Stimulated activated CD8-positive, alpha-beta memory T cell treated with anti-CD3 and anti-CD28 coated beads, Interleukin-7, amount 100 ng/mL, for 48 hours (primary cell): ENCODE measurements around the gene LDLRAD2.
"Not testable (repeated sequence)": the region's sequence is repeated elsewhere in the genome, so short reads cannot be mapped to it uniquely, and the experiment has no call there.

Experiments
- DNase-seq, 2 donors: peaks; one replicate each; pipeline ENCODE4 v3.0.0-alpha.2; 2020; ENCODE audit warnings: low read depth in 1 of 2; ENCODE audit errors: extremely low read depth in 1 of 2

Gene LDLRAD2

DNA sequence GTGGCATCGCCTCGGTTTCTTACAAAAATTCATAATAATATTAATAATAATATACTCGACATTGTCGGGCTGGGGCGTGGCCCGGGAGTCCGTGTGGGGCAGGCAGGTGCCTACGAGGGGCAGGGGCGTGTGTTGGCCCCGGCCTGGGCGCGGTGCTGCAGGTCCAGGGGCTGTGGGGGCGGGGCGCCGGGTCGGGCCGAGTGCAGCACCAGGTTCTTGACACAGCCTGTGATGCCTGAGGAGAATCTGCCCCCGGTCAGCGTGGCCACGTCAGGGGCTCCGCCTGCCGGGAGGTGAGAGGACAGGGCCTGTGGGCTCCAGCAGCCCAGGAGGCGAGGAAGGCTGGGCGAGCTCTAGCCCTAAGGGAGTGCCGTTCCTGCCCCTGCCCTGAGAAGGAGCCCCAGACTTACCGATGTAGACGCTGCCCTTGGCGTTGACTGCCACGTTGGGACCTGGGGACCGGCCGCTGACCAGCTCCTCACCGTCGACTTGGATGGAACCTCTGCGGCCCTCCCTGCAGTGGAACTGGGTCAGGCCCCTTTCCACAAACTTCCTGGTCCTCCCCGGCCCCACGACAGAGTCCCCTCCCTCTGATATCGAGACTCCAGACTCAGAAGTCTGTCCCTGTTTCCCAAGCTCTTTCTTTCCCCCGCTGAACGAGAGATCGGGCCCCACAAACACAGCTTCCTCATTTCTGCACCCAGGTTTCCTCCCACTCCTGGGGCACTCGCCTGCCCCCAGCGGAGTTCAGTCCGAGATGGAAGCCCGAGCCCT is 11.3 kb downstream of the LDLRAD2 start:
- no peak for DNase-seq

DNA sequence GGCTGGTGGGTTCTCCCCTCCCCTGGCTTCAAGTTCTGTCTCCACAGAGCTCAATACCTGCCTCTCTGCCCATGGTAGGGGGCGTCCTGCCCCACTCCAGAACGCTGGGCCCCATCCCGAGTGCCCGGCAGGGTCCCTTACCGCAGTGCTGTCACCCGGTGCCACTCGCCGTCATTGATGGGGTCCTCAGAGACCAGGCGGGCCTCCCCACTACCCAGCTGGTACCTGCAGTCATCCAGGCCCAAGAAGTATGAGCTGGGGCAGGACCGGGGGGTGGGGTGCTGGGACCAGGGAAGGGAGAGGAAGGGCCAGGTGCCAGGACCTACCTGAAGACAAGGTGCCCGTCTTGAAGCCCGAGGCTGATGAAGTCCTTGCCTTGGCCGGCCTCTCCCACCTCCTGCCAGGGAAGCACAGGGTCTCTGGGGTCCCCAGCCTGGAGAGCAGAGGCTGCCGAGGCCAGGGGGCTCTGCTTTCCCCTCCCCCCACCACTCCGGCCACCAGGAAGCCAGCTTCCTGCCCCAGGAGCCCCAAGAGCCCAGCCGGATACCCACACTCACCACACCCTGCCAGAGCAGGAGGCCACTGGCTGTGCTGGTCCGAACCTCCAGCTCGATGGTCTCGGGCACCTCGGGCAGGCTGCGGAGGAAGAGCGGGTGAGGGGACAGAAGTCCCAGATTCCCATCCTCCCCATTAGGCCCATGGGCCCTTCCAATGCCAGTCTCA is 12.1 kb downstream of the LDLRAD2 start:
- DNase-seq: no peak

DNA sequence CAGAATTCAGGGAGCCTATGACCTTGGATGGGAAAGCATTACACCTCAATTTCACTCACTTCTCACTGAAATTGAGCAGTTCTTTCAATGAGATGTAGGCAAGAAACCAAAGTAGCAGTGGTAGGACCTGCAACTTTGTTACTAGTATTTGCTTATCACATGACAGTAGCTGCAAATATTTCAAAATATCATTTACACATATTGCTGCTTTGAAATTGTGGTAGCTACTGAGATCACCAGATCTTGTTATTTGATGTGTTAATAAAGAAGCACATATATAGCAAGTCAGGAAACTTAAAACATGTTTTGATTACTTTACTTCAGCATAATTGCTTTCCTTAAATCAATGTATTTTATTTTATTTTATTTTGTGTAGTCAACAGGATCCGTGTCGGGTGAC is 12.9 kb downstream of the LDLRAD2 start:
- DNase-seq: no peak

DNA sequence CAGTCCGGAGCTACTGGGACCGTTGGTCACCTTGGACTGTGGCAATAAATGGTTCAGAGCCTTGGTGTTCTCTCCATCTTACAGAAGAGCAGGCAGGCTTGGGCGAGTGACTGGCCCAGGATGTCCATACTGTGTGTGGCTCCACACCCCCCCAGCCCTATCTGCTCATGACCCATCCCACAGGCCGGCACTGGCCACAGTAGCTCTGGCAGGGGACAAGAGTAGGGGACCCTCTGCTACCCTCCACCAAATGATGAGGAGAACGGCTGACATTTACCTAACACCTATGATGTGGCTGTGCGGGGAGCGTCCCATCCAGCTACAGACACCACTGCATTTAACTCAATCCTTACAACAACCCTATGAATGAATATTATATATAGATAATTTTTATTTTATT is 13.3 kb downstream of the LDLRAD2 start:
- DNase-seq: no peak

DNA sequence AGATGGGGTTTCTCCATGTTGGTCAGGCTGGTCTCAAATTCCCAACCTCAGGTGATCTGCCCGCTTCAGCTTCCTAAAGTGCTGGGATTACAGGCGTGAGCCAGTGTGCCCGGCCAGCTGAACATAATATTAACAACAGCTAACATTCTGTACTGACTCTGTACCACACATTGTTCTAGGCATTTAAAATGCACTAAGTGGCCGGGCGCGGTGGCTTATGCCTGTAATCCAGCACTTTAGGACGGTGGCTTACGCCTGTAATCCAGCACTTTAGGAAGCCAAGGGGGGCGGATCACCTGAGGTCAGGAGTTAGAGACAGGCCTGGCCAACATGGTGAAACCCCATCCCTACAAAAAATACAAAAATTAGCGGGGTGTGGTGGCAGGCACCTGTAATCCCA is 14.6 kb downstream of the LDLRAD2 start:
- DNase-seq: not testable (repeated sequence)

DNA sequence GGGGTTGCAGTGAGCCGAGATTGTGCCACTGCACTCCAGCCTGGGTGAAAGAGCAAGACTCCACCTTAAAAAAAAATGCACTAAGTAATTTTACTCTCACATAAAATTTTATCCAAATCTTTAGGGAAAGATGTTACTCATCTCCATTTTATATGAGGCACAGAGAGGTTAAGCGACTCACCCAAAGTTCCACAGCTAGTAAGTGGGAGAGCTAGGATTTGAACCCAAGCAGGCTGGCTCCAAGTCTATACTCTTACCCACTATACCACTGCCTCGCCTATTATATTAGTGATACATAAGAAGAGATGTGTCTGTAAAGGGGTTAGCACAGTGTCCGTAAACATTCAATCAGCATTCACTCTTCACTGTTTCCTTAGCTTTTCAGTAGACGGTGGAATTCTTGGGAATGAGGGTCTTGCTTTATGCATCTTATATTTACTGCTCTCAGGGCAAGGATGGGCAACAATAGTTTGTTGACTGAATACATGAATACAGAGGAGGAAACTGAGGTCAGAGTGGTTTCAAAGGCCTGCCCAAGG is 15.1 kb downstream of the LDLRAD2 start:
- DNase-seq: no peak

DNA sequence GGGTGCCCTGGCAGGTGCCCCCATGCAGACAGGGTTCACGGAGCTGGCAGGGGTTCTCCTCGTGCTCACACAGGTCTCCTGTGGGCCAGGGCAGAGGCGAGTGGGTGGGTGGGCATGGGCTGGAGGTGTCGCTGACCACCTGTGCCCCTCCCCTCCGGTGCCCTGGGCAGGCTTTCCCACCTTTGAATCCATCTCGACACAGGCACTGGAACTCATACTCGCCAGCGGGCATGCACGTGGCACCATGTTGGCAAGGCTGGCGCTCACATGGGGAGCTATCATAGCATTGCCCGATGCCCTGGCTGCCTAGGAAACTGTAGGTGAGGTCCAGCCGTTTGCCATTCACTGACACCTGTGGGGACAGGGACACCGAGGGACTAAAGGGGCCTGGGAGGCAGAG is 16.0 kb downstream of the LDLRAD2 start:
- no peak for DNase-seq

DNA sequence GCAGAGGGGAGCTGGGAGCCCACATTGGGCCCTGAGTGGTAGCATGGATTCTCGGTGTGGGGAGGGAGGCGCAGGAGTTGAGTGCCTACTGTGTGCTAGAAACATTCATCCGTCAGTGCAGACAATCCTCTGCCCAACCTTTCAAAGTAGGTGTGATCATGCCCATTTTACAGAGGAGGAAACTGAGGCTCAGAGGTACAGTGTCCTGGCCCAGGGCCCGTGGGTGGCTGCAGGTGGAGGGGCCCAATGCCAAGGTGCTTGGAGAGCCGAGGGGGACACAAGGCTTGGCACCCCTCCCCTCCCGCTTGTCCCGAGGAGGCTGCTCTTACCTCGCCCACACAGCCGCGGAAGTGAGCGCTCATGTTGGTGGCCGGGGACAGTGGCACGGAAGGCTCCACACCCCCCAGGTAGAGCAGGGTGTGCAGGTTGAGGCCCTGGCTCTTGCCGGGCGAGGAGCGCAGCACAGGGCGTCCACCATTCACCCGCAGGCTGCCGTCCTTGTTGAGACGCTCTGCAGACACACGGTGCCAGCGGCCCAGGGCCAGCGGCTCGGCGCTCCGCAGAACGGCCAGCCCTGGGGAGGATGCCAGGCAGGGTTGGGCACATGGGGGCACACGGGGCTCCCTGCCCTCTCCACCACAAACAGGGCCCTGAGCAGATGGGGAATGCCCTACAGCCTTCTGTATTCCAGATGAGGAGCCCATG is 16.6 kb downstream of the LDLRAD2 start:
- no peak for DNase-seq

DNA sequence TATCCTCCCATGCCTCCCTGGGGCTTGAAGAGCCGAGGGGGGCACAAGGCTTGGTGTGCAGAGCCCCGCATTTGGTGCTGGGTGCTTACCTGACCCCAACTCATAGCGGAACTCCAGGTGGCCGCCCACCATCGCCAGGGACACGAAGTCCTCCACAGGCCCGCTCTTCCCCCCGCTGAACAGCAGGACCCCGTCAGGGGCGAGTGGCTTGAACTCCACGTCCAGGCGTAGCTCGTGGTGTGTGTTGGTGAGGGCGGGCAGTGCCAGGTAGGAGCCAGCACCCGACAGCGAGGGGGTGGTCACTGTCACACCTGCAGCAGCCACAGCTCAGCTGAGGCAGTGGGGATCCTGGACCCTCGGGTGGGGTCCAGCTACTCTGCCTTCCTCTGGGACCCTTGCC is 17.2 kb downstream of the LDLRAD2 start:
- DNase-seq: no peak

DNA sequence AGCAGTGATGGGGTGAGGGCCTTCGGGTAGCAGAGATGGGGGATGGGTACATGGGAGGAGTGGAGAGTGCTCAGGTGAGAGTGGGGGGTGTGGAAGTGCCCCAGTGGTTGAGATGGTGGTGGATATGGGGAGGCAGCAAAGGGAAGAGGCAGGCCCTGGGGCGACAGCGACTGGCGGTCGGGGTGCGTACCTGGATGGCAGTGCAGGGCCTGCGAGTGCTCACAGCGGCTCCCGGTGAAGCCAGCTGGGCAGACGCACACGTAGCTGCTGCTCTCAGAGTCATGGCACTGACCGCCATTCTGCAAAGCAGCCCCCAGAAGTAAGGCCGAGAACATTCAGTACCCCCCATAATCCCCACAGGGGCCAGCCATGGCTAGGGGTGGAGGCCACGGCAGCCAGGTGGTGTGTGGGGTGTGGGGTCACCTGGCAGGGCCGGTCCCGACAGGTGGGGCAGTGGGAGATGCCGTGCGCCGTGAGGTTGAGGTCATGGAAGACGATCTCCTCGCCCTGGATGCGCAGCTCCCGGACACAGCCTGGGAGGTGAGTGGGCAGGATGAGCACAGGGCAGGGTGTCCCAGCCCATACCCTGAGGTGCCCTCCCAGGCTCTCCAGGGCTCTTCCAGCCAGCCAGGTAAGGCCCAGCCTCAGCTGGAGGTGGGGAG is 18.9 kb downstream of the LDLRAD2 start:
- no peak for DNase-seq

DNA sequence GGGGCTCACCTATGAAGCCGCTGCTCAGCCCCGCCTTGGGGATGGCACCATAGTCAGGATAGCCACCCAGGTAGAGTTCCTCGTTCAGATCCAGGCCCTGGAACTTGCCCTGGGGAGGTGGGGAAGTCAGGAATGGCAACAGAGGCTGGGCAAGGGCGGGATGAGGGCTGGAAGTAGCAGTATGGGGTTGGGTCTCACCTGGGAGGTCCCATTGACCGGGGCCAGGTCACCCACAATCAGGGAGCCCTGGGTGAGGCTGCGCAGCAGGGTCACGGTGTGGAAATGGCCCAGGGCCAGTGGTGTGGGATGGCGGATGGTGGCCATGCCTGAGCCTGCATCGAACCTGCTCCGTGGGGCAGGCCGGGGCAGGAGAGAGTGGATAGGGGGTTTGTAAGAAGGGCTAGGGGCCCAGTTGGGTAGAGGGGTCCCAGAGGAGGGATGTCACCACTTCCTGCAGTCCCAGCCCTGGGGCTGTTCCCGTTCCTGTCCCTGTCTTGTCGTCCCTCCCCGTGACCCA is 19.4 kb downstream of the LDLRAD2 start:
- DNase-seq: no peak

DNA sequence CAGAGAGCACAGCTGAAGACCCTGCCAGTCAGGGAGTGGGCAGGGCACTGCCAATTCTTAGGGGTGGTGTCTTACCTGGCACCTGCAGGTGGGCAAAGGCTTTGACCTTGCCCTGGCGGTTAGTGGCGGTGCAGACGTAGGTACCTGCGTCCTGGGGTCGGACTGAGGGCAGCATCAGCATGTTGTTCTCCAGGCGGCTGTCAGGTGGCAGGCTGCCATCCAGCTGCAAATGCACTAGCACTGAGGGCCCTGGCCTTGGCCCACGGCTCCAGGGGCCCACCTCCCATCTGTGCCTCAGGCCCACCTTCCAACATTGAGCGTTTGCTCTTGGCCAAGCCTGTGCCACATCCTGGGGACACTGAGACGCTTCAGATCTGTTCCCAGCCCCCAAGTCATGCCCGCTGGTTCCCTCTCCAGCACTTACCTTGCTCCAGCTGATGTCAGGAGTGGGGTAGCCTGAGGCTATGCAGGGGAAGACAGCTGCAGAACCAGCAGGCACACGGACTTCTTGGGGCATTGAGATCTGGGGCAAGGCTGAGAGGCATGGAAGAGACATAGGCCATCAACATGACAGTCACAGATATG is 21.4 kb downstream of the LDLRAD2 start:
- no peak for DNase-seq

DNA sequence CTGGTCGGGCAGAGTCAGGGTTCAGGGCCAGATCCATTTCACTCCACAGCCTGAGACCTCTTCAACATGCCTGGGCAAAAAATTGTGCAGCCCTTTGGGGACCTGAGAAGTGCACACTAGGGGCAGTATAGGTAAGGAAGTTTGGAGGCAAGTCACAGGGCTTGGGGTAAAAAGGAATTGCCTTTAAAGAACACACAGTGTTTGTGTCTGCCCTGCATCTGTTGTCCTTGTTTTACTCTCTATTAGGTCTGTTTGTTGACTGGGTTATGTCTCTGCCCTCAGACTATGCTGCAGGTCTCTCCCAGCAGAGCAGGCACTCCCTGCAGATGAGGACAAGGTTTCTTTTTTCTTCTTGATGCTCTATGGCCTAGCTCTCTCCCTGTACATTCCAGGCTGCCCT is 22.0 kb downstream of the LDLRAD2 start:
- DNase-seq: no peak

DNA sequence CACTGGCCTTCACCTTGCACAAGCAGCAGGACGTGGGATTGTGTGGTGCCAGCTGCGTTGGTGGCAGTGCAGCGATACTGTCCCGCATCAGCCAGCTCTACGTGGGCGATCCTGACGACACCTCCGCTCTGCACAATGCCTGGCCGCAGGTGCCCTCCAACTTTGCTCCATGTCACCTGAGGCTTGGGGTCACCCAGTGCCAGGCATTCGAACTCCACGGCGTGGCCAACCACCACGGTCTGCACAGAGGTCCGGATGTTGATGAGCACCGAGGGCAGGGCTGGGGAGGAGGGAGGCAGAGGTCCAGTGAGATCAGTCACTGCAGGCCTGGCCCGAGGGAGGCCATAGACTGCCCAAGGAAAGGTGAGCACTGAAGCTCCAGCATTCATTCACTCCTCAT is 22.6 kb downstream of the LDLRAD2 start:
- no peak for DNase-seq

DNA sequence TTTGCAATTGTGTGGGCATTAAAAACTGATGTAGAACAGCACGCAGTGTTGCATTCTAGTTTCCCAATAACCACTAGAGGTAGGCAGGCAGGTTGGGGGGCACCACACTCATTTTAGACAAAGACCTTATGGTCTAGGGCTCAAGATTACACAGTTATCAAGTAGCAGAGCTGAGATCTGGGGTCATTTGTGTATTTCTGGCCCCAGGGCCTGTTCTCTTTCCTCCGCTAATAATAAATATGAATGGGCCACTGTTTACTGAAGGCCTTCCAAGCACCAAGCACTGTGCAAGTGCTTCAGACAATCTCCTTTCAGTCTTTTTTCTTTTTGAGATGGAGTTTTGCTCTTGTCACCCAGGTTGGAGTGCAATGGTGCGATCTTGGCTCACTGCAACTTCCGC is 23.9 kb downstream of the LDLRAD2 start:
- no peak for DNase-seq

DNA sequence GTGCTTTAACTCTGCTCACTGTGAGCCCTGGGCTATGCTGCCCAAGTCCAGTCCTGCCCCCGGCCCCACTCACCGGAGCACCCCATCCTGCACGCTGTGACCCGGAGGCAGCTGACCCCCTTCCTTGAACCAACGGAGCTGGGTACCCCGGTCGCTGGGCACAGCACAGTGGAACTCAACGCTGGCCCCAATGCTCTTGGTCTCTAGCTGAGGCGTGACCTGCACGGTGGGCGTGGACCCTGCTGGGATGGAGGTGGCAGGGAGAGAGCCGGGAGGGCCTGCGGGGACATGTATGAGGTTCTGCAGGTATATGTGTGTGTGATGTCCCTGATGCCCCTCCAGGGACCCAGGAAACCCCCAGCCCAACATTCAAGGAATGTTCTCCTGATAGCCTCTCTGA is 24.7 kb downstream of the LDLRAD2 start:
- no peak for DNase-seq

DNA sequence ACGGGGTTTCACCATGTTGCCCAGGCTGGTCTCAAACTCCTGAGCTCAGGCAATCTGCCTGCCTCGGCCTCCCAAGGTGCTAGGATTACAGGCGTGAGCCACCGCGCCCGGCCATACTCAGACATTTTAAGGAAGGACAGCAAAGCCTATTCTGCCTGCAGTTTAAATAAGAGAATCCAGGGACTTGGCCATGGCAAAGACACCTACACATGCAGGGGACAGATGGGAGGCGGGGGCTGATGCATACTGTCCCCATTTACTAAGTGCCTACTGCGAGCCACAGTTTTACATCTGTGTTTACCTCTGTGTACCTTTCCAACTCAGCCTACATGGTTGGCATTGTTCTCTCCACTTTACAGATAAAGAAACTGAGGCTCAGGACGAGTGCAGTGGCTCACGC is 25.4 kb downstream of the LDLRAD2 start:
- DNase-seq: no peak

DNA sequence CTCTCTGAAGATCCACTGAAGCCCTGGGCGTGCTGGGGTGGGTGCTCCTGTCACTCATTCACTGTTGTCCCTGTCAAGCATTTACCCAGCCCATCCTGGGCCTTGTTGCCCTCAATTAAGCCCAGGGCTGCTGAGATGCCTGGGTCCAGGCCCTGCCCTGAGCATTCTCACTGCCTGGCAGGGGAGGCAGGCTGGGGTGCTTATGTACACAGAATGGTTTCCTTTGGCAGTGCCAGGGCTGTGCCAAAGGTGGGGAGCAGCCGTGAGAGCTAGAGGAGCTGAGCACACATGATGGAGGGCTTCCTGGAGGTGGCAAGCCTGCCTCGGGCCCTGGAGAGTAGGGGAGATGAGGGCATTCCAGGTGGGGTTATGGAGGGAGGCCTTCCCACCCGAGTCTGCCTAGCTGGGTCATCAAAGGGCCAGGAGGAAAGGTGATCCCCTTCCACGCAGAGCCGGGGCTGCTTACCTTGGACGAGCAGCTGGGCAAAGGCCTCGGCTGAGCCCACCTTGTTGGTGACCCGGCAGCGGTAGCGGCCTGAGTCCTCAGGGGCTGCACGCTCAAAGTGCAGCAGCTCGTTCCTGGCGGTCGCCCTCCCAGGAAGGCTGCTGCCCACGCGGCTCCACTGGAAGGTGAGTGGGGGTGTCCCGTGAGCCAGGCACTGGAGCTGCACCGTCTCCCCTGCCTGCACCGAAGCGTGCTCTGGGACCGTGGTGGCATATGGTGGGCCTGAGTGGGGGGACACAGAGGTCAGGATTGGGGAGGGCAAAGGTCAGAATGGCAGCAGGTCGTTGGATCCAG is 26.5 kb downstream of the LDLRAD2 start:
- DNase-seq: no peak

DNA sequence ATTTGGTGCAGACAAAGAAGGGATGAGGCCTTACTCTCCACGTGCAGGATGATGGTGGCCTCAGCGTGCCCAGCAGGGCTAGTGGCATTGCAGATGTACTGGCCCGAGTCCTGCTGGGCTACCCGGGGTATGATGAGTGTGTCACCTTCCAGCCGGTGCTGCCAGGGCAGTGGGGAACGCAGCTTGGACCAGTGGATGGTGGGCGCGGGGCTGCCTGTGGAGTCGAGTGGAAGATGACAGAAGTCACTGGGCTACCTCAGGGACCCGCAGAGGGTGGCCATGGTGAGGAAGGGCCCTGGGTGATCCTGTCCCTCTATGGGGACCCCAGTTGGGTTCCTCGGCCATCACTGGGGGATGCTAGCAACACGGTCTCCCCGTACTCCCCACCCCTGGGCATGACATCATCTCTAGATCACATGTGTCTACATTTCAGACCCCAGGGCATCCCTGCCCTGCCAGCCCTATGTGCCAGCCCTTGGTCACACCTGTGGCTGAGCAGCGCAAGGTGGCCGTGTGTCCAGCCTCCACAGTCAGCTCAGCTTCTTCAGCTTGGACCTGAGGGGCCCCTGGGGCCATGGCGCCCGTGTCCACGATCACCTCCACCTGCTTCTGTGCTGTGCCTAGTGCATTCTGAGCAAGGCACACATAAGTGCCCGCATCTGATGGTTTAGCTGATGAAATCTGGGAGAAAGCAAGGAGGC is 27.4 kb downstream of the LDLRAD2 start:
- DNase-seq: no peak
